ENCODE results near the gene COPS4.

The COPS4 gene

DNA sequence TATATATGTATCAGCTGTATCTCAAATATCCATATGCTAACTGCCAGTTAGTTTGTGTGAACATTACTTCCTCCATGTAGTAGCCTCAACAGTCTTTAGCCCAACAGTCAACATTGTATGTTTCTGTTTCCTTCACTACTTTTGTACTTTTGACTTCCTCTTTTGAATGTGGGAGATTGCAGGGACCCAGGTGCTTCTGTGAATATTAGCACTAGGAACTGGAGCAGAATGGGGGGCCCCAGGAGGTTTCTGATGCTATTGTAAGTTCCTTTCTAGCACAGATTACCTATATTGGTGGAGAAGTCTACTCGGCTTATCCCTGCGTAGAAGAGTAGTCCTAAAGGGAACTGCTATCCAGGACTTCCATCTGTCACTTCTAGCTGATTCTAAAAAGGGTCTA lies 77.2 kb downstream of the COPS4 start:
- peak; percentile 66 for DNase-seq (ENCODE audit: extremely low read depth, insufficient read length)
- Histone ChIP-seq H3K4me3 (replicated peaks; ENCODE audit: low read depth, low read length) (peak overlapping the region; percentile 77), H3K36me3 (ENCODE audit: control insufficient read depth, insufficient read depth, low read length) (no peaks in the 10 kb centered on the region), H3K27me3 (replicated peaks; ENCODE audit: control insufficient read depth, insufficient read depth, low read length) (no peaks in the 10 kb centered on the region)
- TF ChIP-seq CTCF (IDR thresholded peaks at IDR 0.05; ENCODE audit: insufficient read depth, low read length, poor library complexity, severe bottlenecking), result no peak

GRCh38 chr4:83112678-83113428 lies 77.9 kb downstream of the COPS4 start:
- peak; percentile 52 for DNase-seq (ENCODE audit: extremely low read depth, insufficient read length)
- Histone ChIP-seq H3K27me3 (replicated peaks; ENCODE audit: control insufficient read depth, insufficient read depth, low read length) (no peaks in the 10 kb centered on the region), H3K4me3 (replicated peaks; ENCODE audit: low read depth, low read length) (peak overlapping the region; percentile 77), H3K36me3 (ENCODE audit: control insufficient read depth, insufficient read depth, low read length) (no peaks in the 10 kb centered on the region)
- TF ChIP-seq CTCF (IDR thresholded peaks at IDR 0.05; ENCODE audit: insufficient read depth, low read length, poor library complexity, severe bottlenecking), result no peak

DNA sequence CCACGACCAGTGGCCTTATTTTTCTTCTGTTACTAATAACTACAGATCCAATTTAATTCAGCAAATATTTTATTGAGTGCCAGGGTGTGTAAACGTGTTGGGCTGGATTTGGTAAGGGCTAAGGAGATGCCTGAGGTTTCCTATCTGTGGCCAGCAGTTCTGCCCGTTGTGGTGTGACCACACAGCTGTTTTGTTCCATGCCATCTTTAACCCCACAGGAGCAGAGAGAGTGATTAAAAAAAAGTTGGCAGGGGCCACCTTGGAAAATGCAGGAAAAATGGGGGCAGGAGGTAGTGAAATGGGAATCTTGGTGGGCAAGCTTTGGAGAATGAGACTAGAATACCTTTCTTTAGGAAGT lies 78.4 kb downstream of the COPS4 start:
- no peak for TF ChIP-seq CTCF (IDR thresholded peaks at IDR 0.05; ENCODE audit: insufficient read depth, low read length, poor library complexity, severe bottlenecking)
- H3K4me3 ChIP-seq (replicated peaks; ENCODE audit: low read depth, low read length), result peak overlapping the region; percentile 77
- no peak for DNase-seq (ENCODE audit: extremely low read depth, insufficient read length)

GRCh38 chr4:83114576-83114975 lies 79.6 kb downstream of the COPS4 start, which contains the start of gene PLAC8:
Gene PLAC8, minus strand, starts transcription at chr4:83114729. Its CDS starts 6,808 bp downstream, at chr4:83107921.
- H3K27me3 ChIP-seq (replicated peaks; ENCODE audit: control insufficient read depth, insufficient read depth, low read length), result no peaks in the 10 kb centered on the region
- H3K36me3 ChIP-seq (ENCODE audit: control insufficient read depth, insufficient read depth, low read length), result no peaks in the 10 kb centered on the region
- DNase-seq (ENCODE audit: extremely low read depth, insufficient read length), result peak; percentile 76
- no peak for TF ChIP-seq CTCF (IDR thresholded peaks at IDR 0.05; ENCODE audit: insufficient read depth, low read length, poor library complexity, severe bottlenecking)
- H3K4me3 ChIP-seq (replicated peaks; ENCODE audit: low read depth, low read length), result peak within 1 kb of the TSS; percentile 77

More for the DNA sequence above, 78.4 kb downstream of the COPS4 start:
- H3K36me3 ChIP-seq (ENCODE audit: control insufficient read depth, insufficient read depth, low read length), result no peaks in the 10 kb centered on the region
- H3K27me3 ChIP-seq (replicated peaks; ENCODE audit: control insufficient read depth, insufficient read depth, low read length), result no peaks in the 10 kb centered on the region

DNA sequence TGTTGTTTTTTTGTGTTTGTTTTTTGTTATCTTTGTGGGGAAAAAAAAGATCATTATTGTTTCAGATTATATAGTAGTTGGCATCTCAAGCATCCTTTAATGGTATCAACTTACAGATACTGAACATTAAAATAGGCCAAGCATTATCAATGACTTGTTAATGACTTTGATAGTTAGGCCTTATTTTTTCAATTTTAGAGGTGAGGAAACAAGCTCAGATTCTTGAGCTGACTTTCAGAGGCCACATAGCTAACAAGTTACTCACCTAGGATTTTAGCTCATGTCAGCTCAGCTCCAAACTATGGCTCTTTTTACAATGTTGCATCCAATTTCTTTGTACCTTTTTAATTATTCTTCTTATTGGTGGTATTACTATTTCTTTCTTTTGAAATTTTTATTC lies 80.0 kb downstream of the COPS4 start:
- Histone ChIP-seq H3K27me3 (replicated peaks; ENCODE audit: control insufficient read depth, insufficient read depth, low read length) (no peaks in the 10 kb centered on the region), H3K36me3 (ENCODE audit: control insufficient read depth, insufficient read depth, low read length) (no peaks in the 10 kb centered on the region), H3K4me3 (replicated peaks; ENCODE audit: low read depth, low read length) (no peak overlapping the region)
- no peak for TF ChIP-seq CTCF (IDR thresholded peaks at IDR 0.05; ENCODE audit: insufficient read depth, low read length, poor library complexity, severe bottlenecking)
- no peak for DNase-seq (ENCODE audit: extremely low read depth, insufficient read length)

Measured in GM06990 (cell line).